Mesenchymal stem cell (in vitro differentiated cells and primary cell): ENCODE results near the gene FAM13A.

Experiments
- DNase-seq: peaks from one replicate; pipeline ENCODE4 v3.0.0-alpha.2; 2013
- H2AFZ ChIP-seq: one replicate; pipeline ENCODE4 v1.6.1; 2013; ENCODE audit warnings: low read depth, mild to moderate bottlenecking, control low read depth, inconsistent platforms, low read length, moderate library complexity
- H2AK5ac ChIP-seq: 2 replicates; pipeline ENCODE4 v1.6.1; 2013; ENCODE audit warnings: low read length, moderate library complexity, mild to moderate bottlenecking, inconsistent platforms; ENCODE audit not compliant: severe bottlenecking
- H2BK120ac ChIP-seq: one replicate; pipeline ENCODE4 v1.6.1; 2013; ENCODE audit warnings: low read depth, mild to moderate bottlenecking, inconsistent platforms, low read length, moderate library complexity
- H2BK12ac ChIP-seq, 2 experiments: one replicate each; pipeline ENCODE4 v1.6.1; 2013; ENCODE audit warnings: inconsistent platforms in 2 of 2, low read length in 2 of 2, mild to moderate bottlenecking in 2 of 2, moderate library complexity in 2 of 2, control low read depth in 1 of 2
- H2BK15ac ChIP-seq: one replicate; pipeline ENCODE4 v1.6.1; 2013; ENCODE audit warnings: mild to moderate bottlenecking, low read depth, inconsistent platforms; ENCODE audit not compliant: poor library complexity, severe bottlenecking
- H2BK5ac ChIP-seq: 2 replicates; pipeline ENCODE4 v1.6.1; 2013; ENCODE audit warnings: low read depth, mild to moderate bottlenecking, low read length, control low read depth, inconsistent platforms; ENCODE audit not compliant: poor library complexity, severe bottlenecking
- H3K14ac ChIP-seq, 2 experiments: one replicate each; pipeline ENCODE4 v1.6.1; 2013; ENCODE audit warnings: inconsistent platforms in 2 of 2, low read length in 2 of 2, control low read depth in 1 of 2, mild to moderate bottlenecking in 1 of 2, moderate library complexity in 1 of 2
- H3K18ac ChIP-seq, 2 experiments: one replicate each; pipeline ENCODE4 v1.6.1; 2013; ENCODE audit warnings: inconsistent platforms in 2 of 2, low read length in 2 of 2, control low read depth in 1 of 2, low read depth in 1 of 2, mild to moderate bottlenecking in 1 of 2
- H3K23ac ChIP-seq, 2 experiments: one replicate each; pipeline ENCODE4 v1.6.1; 2013; ENCODE audit warnings: inconsistent platforms in 2 of 2, low read length in 2 of 2, mild to moderate bottlenecking in 2 of 2, moderate library complexity in 2 of 2, control low read depth in 1 of 2
- H3K27ac ChIP-seq: 2 replicates; pipeline ENCODE4 v1.5.1; 2013; ENCODE audit warnings: mild to moderate bottlenecking, moderate library complexity, low read length, control low read depth, inconsistent platforms; ENCODE audit not compliant: poor library complexity, severe bottlenecking
- H3K27me3 ChIP-seq, 2 experiments: 2 replicates each; pipeline versions ENCODE4 v1.6.1 to v1.7.0; 2013; ENCODE audit warnings: low read length in 2 of 2, mild to moderate bottlenecking in 2 of 2, moderate library complexity in 2 of 2, control low read depth in 1 of 2, inconsistent platforms in 1 of 2; ENCODE audit not compliant: control insufficient read depth in 1 of 2, insufficient read depth in 1 of 2
- H3K36me3 ChIP-seq, 2 experiments: 2 replicates each; pipeline versions ENCODE4 v1.6.1 to v1.7.0; 2013; ENCODE audit warnings: low read length in 2 of 2, control low read depth in 1 of 2, inconsistent platforms in 1 of 2, low read depth in 1 of 2, mild to moderate bottlenecking in 1 of 2; ENCODE audit not compliant: insufficient read depth in 2 of 2, control insufficient read depth in 1 of 2
- H3K4ac ChIP-seq, 2 experiments: one replicate each; pipeline ENCODE4 v1.6.1; 2013; ENCODE audit warnings: inconsistent platforms in 2 of 2, low read length in 2 of 2, mild to moderate bottlenecking in 2 of 2, moderate library complexity in 2 of 2, control low read depth in 1 of 2, low read depth in 1 of 2
- H3K4me1 ChIP-seq: 2 replicates; pipeline ENCODE4 v1.6.1; 2013; ENCODE audit warnings: low read depth, low read length, control low read depth; ENCODE audit not compliant: control insufficient read depth, insufficient read depth
- H3K4me2 ChIP-seq: 2 replicates; pipeline ENCODE4 v1.6.1; 2013; ENCODE audit warnings: low read length, mild to moderate bottlenecking, inconsistent platforms; ENCODE audit not compliant: poor library complexity, severe bottlenecking
- H3K4me3 ChIP-seq, 2 experiments: 2 replicates each; pipeline versions ENCODE4 v1.5.1 to v1.7.0; 2013; ENCODE audit warnings: low read length in 2 of 2, mild to moderate bottlenecking in 2 of 2, control low read depth in 1 of 2, low read depth in 1 of 2; ENCODE audit not compliant: insufficient read depth in 1 of 2
- H3K79me1 ChIP-seq: replicated peaks from 2 replicates; pipeline ENCODE4 v1.6.1; 2013; ENCODE audit warnings: mild to moderate bottlenecking, control low read depth, low read length, inconsistent platforms; ENCODE audit not compliant: poor library complexity, severe bottlenecking
- H3K9ac ChIP-seq: 2 replicates; pipeline ENCODE4 v1.7.0; 2013; ENCODE audit warnings: mild to moderate bottlenecking, low read length, moderate library complexity
- H3K9me3 ChIP-seq: 2 replicates; pipeline ENCODE4 v1.7.0; 2013; ENCODE audit warnings: mild to moderate bottlenecking, low read length; ENCODE audit not compliant: control insufficient read depth
- H4K8ac ChIP-seq: one replicate; pipeline ENCODE4 v1.6.1; 2013; ENCODE audit warnings: inconsistent platforms, mild to moderate bottlenecking, low read length, moderate library complexity
- H4K91ac ChIP-seq: one replicate; pipeline ENCODE4 v1.6.1; 2013; ENCODE audit warnings: mild to moderate bottlenecking, low read length, inconsistent platforms
- WGBS: methylation state at CpG from one replicate; pipeline ENCODE4 v1.1.7; 2013; ENCODE audit warnings: mixed read lengths; 5-methylcytosine and 5-hydroxymethylcytosine counted together

FAM13A gene

DNA sequence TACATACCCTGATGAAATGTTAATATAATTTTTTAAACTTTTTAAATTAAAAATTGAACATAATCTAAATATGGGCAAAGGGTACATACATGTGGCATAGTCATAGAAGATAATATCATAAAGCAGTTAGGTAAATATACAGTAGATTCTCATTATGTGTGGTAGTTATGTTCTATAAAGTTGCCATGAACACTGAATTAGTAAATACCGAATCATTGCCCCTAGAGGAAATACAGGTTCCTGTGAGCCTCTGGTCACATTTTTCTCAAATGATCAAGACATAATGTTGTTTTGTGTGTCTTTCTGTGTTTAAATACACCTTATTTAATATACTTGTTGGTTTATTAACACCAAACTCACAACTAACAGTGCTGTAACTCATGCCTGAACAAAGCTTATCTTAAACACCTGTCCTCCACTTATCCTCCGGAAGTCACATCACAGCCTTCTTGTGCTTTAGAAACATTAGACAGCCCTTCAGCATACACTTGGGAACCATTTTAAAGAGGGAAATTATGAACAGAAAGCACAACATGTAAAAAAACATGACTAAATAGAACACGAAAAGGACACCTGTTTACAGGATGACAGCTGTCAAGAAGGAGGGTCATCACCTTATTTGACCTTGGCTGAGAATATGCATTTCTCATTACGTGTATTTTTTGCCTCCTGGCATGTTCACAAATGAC lies 190.0 kb downstream of the FAM13A start:
- H3K23ac ChIP-seq, result no peak overlapping the region
- no peaks in the 10 kb centered on the region for H3K9me3 ChIP-seq
- H3K18ac ChIP-seq, result no peak overlapping the region
- no peak overlapping the region for H3K4ac ChIP-seq
- H2AFZ ChIP-seq, result no peak overlapping the region
- no peak overlapping the region for H3K14ac ChIP-seq
- H3K9ac ChIP-seq, result peak overlapping the region; percentile 33
- no peak overlapping the region for H2BK15ac ChIP-seq
- WGBS, result 89% methylated on average over 3 of the region's 4 CpGs
- H2BK12ac ChIP-seq, result no peak overlapping the region
- H4K91ac ChIP-seq, result no peak overlapping the region
- peaks cover 5% of the 10 kb centered on the region for H3K79me1 ChIP-seq
- no peak overlapping the region for H2AK5ac ChIP-seq
- H2BK120ac ChIP-seq, result no peak overlapping the region
- no peak overlapping the region for H3K4me2 ChIP-seq
- H4K8ac ChIP-seq, result no peak overlapping the region
- no peak overlapping the region for H3K4me3 ChIP-seq
- DNase-seq, result no peak
- no peak overlapping the region for H2BK5ac ChIP-seq
- peaks cover 0 to 5% of the 10 kb centered on the region in 2 experiments for H3K36me3 ChIP-seq
- no peak overlapping the region for H3K27ac ChIP-seq
- no peaks in the 10 kb centered on the region for H3K27me3 ChIP-seq
- H3K4me1 ChIP-seq, result no peaks in the 10 kb centered on the region

DNA sequence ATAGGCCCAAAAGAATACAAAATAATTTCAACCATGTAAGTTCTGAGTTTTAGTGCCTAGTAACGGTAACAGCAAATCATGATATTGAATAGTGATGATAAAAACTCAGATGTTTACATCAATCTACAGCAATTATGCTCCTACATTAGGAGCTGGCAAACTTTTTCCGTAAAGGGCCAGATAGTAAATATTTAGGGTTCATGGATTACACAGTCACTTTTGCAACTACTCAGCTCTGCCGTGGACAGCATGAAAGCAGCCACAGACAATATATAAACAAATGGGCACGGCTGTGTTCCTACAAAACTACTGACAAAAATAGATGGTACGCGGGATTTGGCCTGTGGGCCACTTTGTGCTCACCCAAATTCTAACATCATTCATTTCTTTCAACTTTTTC lies 191.5 kb downstream of the FAM13A start:
- no peak overlapping the region for H3K4me3 ChIP-seq
- no peak overlapping the region for H3K9ac ChIP-seq

DNA sequence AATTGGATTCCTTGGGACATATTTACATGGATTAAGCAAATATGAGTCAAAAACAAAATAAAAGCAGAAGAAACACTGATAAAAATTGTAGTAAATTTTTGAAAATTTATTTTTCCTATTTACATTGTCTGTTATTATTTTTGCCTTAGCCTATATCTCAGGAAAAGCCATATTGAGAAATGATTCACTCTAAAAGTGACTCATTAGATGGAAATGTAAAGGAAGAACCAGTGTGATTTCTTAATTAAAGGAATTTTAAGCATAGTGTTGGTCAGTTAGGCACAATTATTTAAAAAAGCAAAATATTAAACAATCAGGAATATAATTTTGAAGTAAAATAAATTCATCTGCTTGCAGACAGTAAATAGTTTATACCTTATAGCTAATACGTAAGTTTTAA lies 191.9 kb downstream of the FAM13A start:
- H2BK5ac ChIP-seq, result no peak overlapping the region
- peak; percentile 59 for DNase-seq
- H3K4me2 ChIP-seq, result no peak overlapping the region
- no peak overlapping the region for H3K9ac ChIP-seq
- no peaks in the 10 kb centered on the region for H3K4me1 ChIP-seq
- no peak overlapping the region for H4K91ac ChIP-seq
- no peak overlapping the region for H2BK12ac ChIP-seq
- no peaks in the 10 kb centered on the region for H3K9me3 ChIP-seq
- no peak overlapping the region for H3K4me3 ChIP-seq
- H3K4ac ChIP-seq, result no peak overlapping the region
- H2AFZ ChIP-seq, result no peak overlapping the region
- H3K27me3 ChIP-seq, result no peaks in the 10 kb centered on the region
- no peak overlapping the region for H3K27ac ChIP-seq
- H3K18ac ChIP-seq, result no peak overlapping the region
- no peak overlapping the region for H3K23ac ChIP-seq
- H4K8ac ChIP-seq, result no peak overlapping the region
- no CpG with 5 or more reads among the region's 1 CpG for WGBS
- no peak overlapping the region for H3K14ac ChIP-seq
- no peak overlapping the region for H2AK5ac ChIP-seq
- H3K36me3 ChIP-seq, result no peaks in the 10 kb centered on the region
- no peak overlapping the region for H2BK15ac ChIP-seq
- H3K79me1 ChIP-seq, result no peaks in the 10 kb centered on the region
- H2BK120ac ChIP-seq, result no peak overlapping the region

More for the DNA sequence above, 191.5 kb downstream of the FAM13A start:
- Histone ChIP-seq H2AFZ (no peak overlapping the region), H4K91ac (no peak overlapping the region), H3K36me3 (peaks cover 0 to 3% of the 10 kb centered on the region in 2 experiments), H4K8ac (no peak overlapping the region), H3K27me3 (no peaks in the 10 kb centered on the region), H2BK12ac (no peak overlapping the region), H3K23ac (no peak overlapping the region), H3K27ac (no peak overlapping the region), H3K9me3 (no peaks in the 10 kb centered on the region), H3K4me1 (no peaks in the 10 kb centered on the region), H2BK120ac (no peak overlapping the region), H2BK15ac (no peak overlapping the region), H3K4ac (no peak overlapping the region), H3K18ac (no peak overlapping the region), H3K14ac (no peak overlapping the region), H2BK5ac (no peak overlapping the region), H3K4me2 (peak overlapping the region; percentile 22), H3K79me1 (peaks cover 3% of the 10 kb centered on the region), H2AK5ac (no peak overlapping the region)
- whole genome bisulfite sequencing, result 22% methylated on average over 5 of the region's 6 CpGs
- DNase-seq, result peak; percentile 79

DNA sequence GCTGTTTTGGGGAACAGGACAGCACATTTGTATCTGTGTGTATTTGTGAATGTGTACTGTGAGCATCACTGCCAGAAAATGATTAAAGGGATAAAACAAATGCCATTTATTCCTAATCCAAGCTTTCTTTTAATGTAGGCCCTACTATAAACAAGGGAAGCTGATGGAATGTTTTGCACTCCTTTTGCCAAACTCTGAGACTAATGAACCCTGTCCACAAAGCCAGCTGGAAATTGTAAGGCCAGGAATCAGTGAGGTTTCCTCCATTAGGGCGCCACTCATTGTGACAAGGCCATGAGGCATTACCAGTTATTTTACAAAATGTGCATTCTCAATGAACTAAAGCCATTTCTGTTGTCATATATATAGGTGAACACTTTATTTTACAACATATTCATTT lies 196.4 kb downstream of the FAM13A start:
- Histone ChIP-seq H3K4ac (no peak overlapping the region), H3K9ac (no peak overlapping the region), H3K14ac (no peak overlapping the region), H2AFZ (no peak overlapping the region), H3K4me2 (no peak overlapping the region), H3K4me1 (no peaks in the 10 kb centered on the region), H2BK120ac (no peak overlapping the region), H3K4me3 (no peak overlapping the region), H3K27me3 (no peaks in the 10 kb centered on the region), H3K18ac (no peak overlapping the region), H3K23ac (no peak overlapping the region), H3K79me1 (no peaks in the 10 kb centered on the region), H2BK12ac (no peak overlapping the region), H3K36me3 (no peaks in the 10 kb centered on the region), H2BK5ac (no peak overlapping the region), H2BK15ac (no peak overlapping the region), H3K27ac (no peak overlapping the region), H4K91ac (no peak overlapping the region), H4K8ac (no peak overlapping the region), H2AK5ac (no peak overlapping the region), H3K9me3 (no peaks in the 10 kb centered on the region)
- no peak for DNase-seq
- WGBS, result no CpG with 5 or more reads among the region's 1 CpG
